AG09309 (cell line): ENCODE measurements around the gene TAMALIN.
"Not testable (repeated sequence)": the region's sequence is repeated elsewhere in the genome, so short reads cannot be mapped to it uniquely, and the experiment has no call there.

Source experiments
- DNase-seq: peaks from one replicate; pipeline ENCODE4 v3.0.0-alpha.2; 2010; ENCODE audit warnings: low read depth
- H3K4me3 ChIP-seq: 2 replicates; pipeline ENCODE4 v1.5.1; 2011; ENCODE audit warnings: mild to moderate bottlenecking, low read depth, low read length, moderate library complexity; ENCODE audit not compliant: control insufficient read depth
- CTCF ChIP-seq: IDR thresholded peaks from 2 replicates; pipeline ENCODE4 v1.5.1; 2011; ENCODE audit warnings: mild to moderate bottlenecking, low read depth, low read length, inconsistent platforms; ENCODE audit not compliant: insufficient read depth, control insufficient read depth; ENCODE audit errors: missing control alignments

TAMALIN gene

GRCh38 chr12:51972849-51973273, 33.9 kb upstream of the TAMALIN start:
- H3K4me3 ChIP-seq = no peak overlapping the region
- peak; percentile 60 for DNase-seq
- TF ChIP-seq CTCF = no peak

GRCh38 chr12:51973560-51973959, 33.2 kb upstream of the TAMALIN start:
- no peak for TF ChIP-seq CTCF
- H3K4me3 ChIP-seq = no peak overlapping the region
- peak; percentile 39 for DNase-seq

GRCh38 chr12:51974646-51975045, 32.1 kb upstream of the TAMALIN start:
- DNase-seq = no peak
- no peak for TF ChIP-seq CTCF
- no peak overlapping the region for H3K4me3 ChIP-seq

GRCh38 chr12:51975196-51975595, 31.6 kb upstream of the TAMALIN start:
- H3K4me3 ChIP-seq = no peak overlapping the region
- no peak for DNase-seq
- no peak for TF ChIP-seq CTCF

- DNase-seq = peak; percentile 55
- TF ChIP-seq CTCF = no peak
- no peak overlapping the region for H3K4me3 ChIP-seq
Measured at GRCh38 chr12:51976376-51977160, 30.2 kb upstream of the TAMALIN start.

- TF ChIP-seq CTCF = no peak
Measured at GRCh38 chr12:51977320-51977753, 29.4 kb upstream of the TAMALIN start.

GRCh38 chr12:51979306-51979705, 27.4 kb upstream of the TAMALIN start:
- DNase-seq = not testable (repeated sequence)

More at GRCh38 chr12:51977320-51977753, 29.4 kb upstream of the TAMALIN start:
- DNase-seq = peak; percentile 17
- H3K4me3 ChIP-seq = no peak overlapping the region

More at GRCh38 chr12:51979306-51979705, 27.4 kb upstream of the TAMALIN start:
- H3K4me3 ChIP-seq = not testable (repeated sequence)
